D341Med (cell line): Measurements from ENCODE around the gene PDLIM1.

ENCODE experiments used
- DNase-seq: peaks from one replicate; pipeline ENCODE4 v3.0.0; 2012; ENCODE audit warnings: low spot score

The PDLIM1 gene

DNA sequence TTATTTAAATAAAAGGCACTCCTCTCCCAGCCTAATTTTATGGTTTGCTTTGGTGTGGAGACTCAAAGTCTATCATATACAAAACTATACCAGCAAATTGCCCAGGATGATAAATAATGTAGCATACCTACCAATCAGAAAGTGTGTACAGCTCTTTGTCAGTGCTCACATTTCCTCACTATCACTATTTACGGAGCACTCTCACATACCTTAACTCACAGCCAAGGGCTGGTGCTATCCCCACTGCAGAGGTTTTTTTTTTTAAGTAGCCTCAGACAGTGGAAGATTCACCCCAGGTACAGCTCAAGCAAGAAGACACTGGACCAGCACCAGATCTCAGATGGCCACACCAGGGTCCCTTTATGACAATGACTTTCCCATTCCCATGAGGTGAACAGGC lies 2.5 kb downstream of the PDLIM1 start:
- DNase-seq, result no peak

- DNase-seq, result no peak
Observed at GRCh38 chr10:95287281-95287680, 3.5 kb downstream of the PDLIM1 start.

DNA sequence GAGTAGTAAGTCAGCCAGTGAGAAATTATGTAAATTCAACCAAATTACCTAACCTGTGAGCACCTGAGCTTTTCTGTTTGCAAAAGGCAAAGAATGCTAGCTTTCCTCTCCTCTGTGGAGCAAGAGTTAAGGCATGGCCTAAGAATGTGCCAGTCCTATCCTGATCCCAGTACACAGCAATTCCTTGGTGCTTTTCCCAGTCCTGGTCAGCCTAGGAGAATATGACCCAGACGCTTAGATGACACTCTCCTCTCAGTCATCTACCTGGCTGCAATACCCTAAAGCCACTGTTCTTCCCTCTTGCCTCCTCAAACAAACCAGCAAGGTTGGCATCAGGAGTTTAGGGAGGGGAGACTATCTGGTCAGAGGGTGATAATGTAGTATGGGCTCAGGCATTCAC lies 4.1 kb downstream of the PDLIM1 start:
- DNase-seq, result no peak

DNA sequence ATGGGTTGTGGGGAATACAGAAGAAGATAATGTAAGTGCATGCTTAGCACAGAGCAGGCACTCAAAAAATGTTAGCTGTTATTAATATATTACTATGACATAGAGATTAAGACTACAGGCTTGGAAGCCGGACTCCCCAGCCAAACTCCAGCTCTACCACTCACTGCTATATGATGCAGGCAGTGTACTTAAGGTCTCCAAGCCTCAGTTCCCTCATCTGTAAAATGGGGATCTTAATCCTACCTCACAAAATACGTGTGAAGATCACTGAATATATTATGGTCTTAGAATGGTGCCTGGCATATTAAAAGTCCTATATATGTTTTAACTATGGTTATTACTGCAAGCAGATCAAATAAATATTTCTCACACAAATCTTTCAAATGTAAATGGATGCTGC lies 5.2 kb downstream of the PDLIM1 start:
- no peak for DNase-seq

- DNase-seq, result no peak
Observed at GRCh38 chr10:95284807-95285206, 6.0 kb downstream of the PDLIM1 start.

DNA sequence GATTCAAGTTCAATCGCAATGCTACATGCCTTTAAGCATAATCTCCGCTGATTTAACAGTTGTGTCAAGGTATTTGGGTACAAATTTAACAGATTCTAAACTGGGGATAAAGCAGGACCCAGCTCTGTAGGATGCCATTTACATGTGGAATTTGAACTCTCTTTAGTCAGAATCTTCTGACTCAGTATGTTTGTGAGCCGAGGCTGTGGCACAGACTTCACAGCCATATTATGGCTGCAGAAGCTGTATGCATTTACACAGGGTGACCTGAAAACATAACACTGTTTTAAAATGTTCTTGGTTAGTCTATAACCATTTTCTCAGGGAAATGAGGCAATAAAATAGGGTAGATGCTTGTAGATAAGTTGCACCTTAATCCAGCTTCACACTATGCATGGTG lies 8.7 kb downstream of the PDLIM1 start:
- DNase-seq, result no peak

DNA sequence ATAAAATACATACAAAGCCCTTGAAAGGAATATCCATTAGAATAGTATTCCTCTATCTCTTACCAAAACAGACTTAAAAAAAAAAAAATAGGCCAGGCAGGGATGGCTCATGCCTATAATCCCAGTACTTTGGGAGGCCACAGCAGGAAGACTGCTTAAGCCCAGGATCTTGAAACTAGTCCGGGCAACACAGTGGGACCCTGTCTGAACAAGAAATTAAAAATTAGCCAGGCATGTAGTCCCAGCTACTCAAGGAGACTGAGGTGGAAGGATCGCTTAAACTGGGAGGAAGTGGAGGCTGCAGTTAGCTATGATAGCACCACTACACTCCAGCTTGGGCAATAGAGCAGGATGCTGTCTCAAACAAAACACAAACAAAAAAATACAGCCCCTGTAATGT lies 9.6 kb downstream of the PDLIM1 start:
- no peak for DNase-seq

- no peak for DNase-seq
Observed at GRCh38 chr10:95280637-95281036, 10.2 kb downstream of the PDLIM1 start.

GRCh38 chr10:95279042-95279820 lies 11.6 kb downstream of the PDLIM1 start:
- no peak for DNase-seq

GRCh38 chr10:95278061-95278988 lies 12.5 kb downstream of the PDLIM1 start:
- no peak for DNase-seq

DNA sequence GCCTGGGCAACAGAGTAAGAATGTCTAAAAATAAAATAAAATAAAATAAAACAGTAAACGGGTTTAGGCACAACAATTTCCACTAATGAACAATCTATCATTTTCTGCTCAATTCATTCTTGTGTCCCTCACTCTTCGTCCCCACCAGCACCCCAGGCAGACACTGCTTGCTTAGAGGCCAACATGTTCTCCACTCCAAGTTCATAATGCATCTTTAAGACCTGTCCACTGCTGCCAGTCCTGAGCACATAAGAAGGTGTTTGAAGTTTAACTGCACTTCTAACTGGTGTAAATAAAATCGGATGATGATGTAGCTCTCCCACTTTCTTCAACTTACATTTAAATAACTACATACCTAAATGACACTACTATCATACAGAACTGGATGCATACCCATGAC lies 13.2 kb downstream of the PDLIM1 start:
- no peak for DNase-seq

DNA sequence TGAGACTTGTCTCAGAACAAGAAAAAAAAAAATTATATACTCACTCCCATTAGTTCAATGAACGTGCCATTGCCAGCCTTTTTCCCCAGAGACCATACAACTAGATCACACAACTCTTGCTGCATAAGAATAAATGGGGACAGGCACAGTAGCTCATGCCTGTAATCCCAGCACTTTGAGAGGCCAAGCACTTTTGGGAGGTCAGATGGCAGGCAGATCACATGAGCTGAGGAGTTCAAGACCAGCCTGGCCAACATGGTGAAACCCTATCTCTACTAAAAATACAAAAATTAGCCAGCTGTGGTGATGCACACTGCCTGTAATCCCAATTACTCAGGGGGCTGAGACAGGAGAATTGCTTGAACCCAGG lies 13.6 kb downstream of the PDLIM1 start:
- no peak for DNase-seq

GRCh38 chr10:95276367-95277200 lies 14.2 kb downstream of the PDLIM1 start:
- DNase-seq, result no peak

DNA sequence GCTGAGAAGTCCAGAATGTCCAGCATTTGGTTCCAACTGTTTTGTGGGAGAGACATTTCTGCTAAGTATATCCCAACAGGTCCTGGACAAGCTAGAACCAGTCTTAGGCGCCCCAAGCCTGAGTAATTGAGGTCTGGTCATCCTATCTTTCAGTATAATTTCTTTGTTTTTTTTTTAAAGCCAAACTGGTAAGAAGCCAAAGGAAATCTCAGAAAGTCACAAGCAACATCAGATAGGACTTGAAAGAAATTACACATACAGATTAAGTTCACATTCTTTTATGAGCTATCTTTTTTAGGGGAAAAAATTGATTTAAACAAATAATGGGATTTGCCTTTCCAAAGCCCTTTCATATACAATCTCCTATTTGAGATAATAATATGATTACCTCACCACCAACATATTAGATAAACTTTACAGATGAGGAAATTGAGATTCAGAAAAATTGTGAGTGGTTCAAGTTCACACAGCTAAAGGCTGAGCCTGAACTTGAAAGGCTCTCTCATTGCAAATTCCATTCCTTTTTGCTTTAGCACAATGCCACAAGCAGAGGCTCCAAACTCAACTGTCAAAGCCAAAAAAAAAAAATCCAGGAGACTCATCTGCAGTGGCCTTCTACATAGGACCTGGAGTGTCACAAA lies 15.0 kb downstream of the PDLIM1 start:
- DNase-seq, result no peak

- no peak for DNase-seq
Observed at GRCh38 chr10:95273393-95274312, 17.1 kb downstream of the PDLIM1 start.

DNA sequence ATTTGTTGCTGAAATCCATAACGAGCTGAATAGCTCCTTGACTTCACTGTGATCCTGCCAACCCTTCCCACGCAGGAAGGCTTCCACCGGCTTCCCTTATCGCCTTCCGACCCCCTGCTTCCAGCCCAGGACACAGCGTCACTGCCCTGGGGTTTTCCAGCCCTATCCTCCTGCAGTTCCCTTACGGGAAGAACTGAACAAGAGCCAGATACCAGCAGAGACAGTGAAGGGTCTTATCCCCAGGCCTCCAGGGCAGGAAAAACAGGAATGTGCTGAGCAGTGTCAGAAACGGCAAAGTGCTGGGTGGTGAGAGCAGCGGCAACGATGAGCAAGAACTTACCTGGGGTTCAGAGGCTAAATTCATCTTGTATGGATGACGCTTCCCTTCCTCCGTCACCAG lies 22.4 kb downstream of the PDLIM1 start:
- no peak for DNase-seq

- DNase-seq, result no peak
Observed at GRCh38 chr10:95267251-95267650, 23.6 kb downstream of the PDLIM1 start.

GRCh38 chr10:95266674-95267095 lies 24.1 kb downstream of the PDLIM1 start:
- DNase-seq, result no peak

DNA sequence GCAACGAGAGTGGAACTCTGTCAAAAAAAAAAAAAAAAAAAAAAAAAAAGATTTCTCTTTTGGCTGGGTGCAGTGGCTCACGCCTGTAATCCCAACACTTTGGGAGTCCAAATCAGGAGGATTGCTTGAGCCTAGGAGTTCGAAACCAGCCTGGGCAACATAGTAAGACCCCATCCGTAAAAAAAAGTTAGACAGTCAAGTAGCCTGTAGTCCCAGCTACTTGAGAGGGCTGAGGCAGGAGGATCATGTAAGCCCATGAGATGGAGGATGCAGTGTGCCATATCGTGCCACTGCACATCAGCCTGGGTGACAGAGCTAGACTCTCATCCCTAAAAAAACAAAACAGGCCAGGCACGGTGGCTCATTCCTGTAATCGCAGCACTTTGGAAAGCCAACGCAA lies 25.2 kb downstream of the PDLIM1 start:
- no peak for DNase-seq

DNA sequence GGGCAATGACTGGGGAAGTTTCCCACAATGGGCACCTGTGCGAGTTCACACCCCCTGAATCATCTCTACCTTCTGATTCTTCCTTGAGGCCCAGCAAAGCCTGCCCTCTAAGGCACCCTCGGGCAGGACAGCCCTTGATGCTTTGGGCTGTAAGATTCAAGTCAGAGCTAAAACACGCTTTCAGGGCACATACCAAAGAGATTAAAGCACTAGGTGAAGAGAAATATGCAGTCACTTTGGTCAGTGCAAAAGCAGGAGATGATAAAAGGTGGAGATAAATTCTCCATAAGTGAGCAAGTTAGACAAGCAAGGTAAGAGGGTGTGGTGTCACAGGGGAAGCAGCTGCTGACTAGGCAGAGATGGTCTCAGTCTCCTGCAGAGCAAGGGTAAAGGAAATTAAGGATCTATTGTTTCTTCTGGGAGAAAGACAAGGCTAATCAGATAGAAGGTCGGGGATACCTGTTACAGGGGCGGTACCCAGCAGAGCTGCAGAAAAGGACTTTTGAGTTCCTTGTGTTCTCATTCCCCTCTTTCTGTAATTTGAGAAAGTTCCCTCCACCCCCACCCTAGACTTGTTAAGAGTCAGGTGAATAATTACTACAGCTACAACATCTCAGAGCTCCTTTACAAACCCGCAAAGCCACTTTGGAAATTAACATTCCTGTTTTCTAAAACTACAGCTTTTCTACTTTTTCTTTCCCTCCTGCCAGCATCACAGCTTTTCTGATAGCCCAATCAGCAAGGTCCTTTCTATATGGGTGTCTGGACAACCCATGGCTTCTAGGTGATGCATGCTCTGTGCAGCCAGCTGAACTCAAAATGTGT lies 26.4 kb downstream of the PDLIM1 start:
- DNase-seq, result no peak
